ENCODE results near the gene PANX2.

DNA sequence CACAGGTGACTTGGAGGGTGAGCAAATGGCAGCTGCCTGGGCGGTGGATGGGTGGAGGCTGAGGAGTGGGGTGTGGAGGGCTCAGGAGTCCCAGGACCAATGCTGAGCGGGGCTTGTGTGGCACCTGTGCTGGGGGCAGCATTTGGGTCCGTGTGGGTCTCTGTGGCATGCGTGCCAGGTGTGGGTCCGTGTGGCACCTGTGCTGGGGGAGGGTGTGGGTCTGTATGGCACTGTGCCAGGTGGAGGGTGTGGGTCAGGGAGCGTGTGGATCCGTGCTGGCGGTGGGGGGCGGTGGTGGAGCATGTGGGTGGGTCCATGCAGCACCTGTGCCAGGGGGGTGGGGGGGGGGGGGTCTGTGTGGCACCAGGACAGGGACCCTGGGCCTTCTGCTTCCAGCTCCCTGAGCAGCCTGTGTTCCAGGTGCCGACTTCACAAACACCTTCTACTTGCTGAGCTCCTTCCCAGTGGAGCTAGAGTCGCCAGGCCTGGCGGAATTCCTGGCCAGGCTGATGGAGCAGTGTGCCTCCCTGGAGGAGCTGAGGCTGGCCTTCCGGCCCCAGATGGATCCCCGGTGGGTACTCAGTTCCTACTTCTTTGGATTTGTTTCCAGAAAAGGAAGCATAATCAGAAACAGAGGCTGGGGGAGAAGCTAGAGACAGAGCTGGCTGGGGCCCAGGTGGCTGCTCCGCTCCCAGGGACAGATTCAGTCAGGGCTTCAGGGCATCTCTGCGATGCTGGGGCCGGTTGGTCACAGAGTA lies 44.9 kb downstream of the PANX2 start:
- no peak for TF ChIP-seq POLR2AphosphoS5 (IDR thresholded peaks at IDR 0.05; ENCODE audit: low read depth)
- TF ChIP-seq, protein P1, sequence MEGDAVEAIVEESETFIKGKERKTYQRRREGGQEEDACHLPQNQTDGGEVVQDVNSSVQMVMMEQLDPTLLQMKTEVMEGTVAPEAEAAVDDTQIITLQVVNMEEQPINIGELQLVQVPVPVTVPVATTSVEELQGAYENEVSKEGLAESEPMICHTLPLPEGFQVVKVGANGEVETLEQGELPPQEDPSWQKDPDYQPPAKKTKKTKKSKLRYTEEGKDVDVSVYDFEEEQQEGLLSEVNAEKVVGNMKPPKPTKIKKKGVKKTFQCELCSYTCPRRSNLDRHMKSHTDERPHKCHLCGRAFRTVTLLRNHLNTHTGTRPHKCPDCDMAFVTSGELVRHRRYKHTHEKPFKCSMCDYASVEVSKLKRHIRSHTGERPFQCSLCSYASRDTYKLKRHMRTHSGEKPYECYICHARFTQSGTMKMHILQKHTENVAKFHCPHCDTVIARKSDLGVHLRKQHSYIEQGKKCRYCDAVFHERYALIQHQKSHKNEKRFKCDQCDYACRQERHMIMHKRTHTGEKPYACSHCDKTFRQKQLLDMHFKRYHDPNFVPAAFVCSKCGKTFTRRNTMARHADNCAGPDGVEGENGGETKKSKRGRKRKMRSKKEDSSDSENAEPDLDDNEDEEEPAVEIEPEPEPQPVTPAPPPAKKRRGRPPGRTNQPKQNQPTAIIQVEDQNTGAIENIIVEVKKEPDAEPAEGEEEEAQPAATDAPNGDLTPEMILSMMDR (conservative IDR thresholded peaks at IDR 0.05; ENCODE audit: low read depth in 2 of 2), result no peak
- TF ChIP-seq CREB1 (CRISPR knock-in tag; IDR thresholded peaks at IDR 0.05; ENCODE audit: low read depth), result no peak
- TF ChIP-seq, protein P2, sequence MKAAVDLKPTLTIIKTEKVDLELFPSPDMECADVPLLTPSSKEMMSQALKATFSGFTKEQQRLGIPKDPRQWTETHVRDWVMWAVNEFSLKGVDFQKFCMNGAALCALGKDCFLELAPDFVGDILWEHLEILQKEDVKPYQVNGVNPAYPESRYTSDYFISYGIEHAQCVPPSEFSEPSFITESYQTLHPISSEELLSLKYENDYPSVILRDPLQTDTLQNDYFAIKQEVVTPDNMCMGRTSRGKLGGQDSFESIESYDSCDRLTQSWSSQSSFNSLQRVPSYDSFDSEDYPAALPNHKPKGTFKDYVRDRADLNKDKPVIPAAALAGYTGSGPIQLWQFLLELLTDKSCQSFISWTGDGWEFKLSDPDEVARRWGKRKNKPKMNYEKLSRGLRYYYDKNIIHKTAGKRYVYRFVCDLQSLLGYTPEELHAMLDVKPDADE (IDR thresholded peaks at IDR 0.05), result no peak
- TF ChIP-seq EZH2 (IDR thresholded peaks at IDR 0.05; ENCODE audit: low read depth, unreplicated experiment), result no peak
- TF ChIP-seq EZH2phosphoT487 (IDR thresholded peaks at IDR 0.05; ENCODE audit: unreplicated experiment), result no peak
- TF ChIP-seq, protein P3, sequence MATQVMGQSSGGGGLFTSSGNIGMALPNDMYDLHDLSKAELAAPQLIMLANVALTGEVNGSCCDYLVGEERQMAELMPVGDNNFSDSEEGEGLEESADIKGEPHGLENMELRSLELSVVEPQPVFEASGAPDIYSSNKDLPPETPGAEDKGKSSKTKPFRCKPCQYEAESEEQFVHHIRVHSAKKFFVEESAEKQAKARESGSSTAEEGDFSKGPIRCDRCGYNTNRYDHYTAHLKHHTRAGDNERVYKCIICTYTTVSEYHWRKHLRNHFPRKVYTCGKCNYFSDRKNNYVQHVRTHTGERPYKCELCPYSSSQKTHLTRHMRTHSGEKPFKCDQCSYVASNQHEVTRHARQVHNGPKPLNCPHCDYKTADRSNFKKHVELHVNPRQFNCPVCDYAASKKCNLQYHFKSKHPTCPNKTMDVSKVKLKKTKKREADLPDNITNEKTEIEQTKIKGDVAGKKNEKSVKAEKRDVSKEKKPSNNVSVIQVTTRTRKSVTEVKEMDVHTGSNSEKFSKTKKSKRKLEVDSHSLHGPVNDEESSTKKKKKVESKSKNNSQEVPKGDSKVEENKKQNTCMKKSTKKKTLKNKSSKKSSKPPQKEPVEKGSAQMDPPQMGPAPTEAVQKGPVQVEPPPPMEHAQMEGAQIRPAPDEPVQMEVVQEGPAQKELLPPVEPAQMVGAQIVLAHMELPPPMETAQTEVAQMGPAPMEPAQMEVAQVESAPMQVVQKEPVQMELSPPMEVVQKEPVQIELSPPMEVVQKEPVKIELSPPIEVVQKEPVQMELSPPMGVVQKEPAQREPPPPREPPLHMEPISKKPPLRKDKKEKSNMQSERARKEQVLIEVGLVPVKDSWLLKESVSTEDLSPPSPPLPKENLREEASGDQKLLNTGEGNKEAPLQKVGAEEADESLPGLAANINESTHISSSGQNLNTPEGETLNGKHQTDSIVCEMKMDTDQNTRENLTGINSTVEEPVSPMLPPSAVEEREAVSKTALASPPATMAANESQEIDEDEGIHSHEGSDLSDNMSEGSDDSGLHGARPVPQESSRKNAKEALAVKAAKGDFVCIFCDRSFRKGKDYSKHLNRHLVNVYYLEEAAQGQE (IDR thresholded peaks at IDR 0.05; ENCODE audit: unreplicated experiment), result no peak
